PC-9 (cell line): Measurements from ENCODE around the gene CACHD1.

Source experiments
- CTCF ChIP-seq: fragments of 200-600 bp; sonication (generic); conservative IDR thresholded peaks from 2 replicates; pipeline ENCODE4 v1.6.1; 2017; ENCODE audit warnings: mixed run types, antibody characterized with exemption, mild to moderate bottlenecking, moderate library complexity
- EZH2 ChIP-seq: fragments of 200-600 bp; sonication (generic); IDR thresholded peaks from 2 replicates; pipeline ENCODE4 v1.8.0; 2017; ENCODE audit warnings: antibody characterized with exemption, low read depth

GRCh38 chr1:64721135-64721534 lies 251.2 kb downstream of the CACHD1 start:
- TF ChIP-seq CTCF (no peak), EZH2 (no peak)
